Fibroblast of lung (primary cell): Measurements from ENCODE around the gene SLC22A5. TPM values are rescaled to one million over a fixed set of nuclear protein-coding genes. Genes with fewer than 3 reads are reported as not detected.

Experiments
- DNase-seq, 2 donors: peaks; one replicate each; pipeline versions ENCODE4 v3.0.0 to v3.0.0-alpha.2; 2010; ENCODE audit warnings: low read depth in 2 of 2
- H2AFZ ChIP-seq: 2 replicates; pipeline ENCODE4 v1.5.1; 2012; ENCODE audit warnings: low read length, control low read depth, inconsistent platforms
- H3K27ac ChIP-seq: 2 replicates; pipeline ENCODE4 v1.5.1; 2011; ENCODE audit warnings: low read length, control low read depth; ENCODE audit not compliant: insufficient read depth
- H3K27me3 ChIP-seq: 2 replicates; pipeline ENCODE4 v1.5.1; 2011; ENCODE audit warnings: mild to moderate bottlenecking, low read length; ENCODE audit not compliant: control insufficient read depth, insufficient read depth
- H3K36me3 ChIP-seq: 2 replicates; pipeline ENCODE4 v1.5.1; 2011; ENCODE audit warnings: low read length; ENCODE audit not compliant: control insufficient read depth, insufficient read depth
- H3K4me1 ChIP-seq: 2 replicates; pipeline ENCODE4 v1.5.1; 2011; ENCODE audit warnings: low read length; ENCODE audit not compliant: control insufficient read depth, insufficient read depth; ENCODE audit errors: extremely low read depth
- H3K4me2 ChIP-seq: 2 replicates; pipeline ENCODE4 v1.5.1; 2011; ENCODE audit warnings: low read length, control low read depth; ENCODE audit not compliant: insufficient read depth; ENCODE audit errors: extremely low read depth
- H3K4me3 ChIP-seq, 4 experiments: fragments of 200-600 bp in 1 of 4; sonication (generic) in 1 of 4; replicated peaks in 1 of 4; 2 replicates each; pipeline ENCODE4 v1.5.1; 2011 to 2016; ENCODE audit warnings: low read length in 4 of 4, low read depth in 3 of 4, mild to moderate bottlenecking in 3 of 4, control low read depth in 2 of 4, inconsistent platforms in 1 of 4, mixed read lengths in 1 of 4; ENCODE audit not compliant: insufficient read depth in 1 of 4; ENCODE audit errors: control extremely low read depth in 1 of 4
- H3K79me2 ChIP-seq: 2 replicates; pipeline ENCODE4 v1.5.1; 2012; ENCODE audit warnings: mild to moderate bottlenecking, low read length, inconsistent platforms; ENCODE audit not compliant: control insufficient read depth, insufficient read depth
- H3K9ac ChIP-seq: 2 replicates; pipeline ENCODE4 v1.5.1; 2011; ENCODE audit warnings: mild to moderate bottlenecking, low read length, control low read depth; ENCODE audit not compliant: insufficient read depth
- H3K9me3 ChIP-seq: 2 replicates; pipeline ENCODE4 v1.5.1; 2012; ENCODE audit warnings: low read depth, low read length; ENCODE audit not compliant: control insufficient read depth, insufficient read depth
- H4K20me1 ChIP-seq: 2 replicates; pipeline ENCODE4 v1.5.1; 2011; ENCODE audit warnings: low read length; ENCODE audit not compliant: control insufficient read depth, insufficient read depth; ENCODE audit errors: extremely low read depth
- CTCF ChIP-seq, 2 donors: IDR thresholded peaks in 1 of 2; conservative IDR thresholded peaks in 1 of 2; 1 replicate in 1 of 2; 2 replicates in 1 of 2; pipeline ENCODE4 v1.5.1; 2011 to 2012; ENCODE audit warnings: low read length in 2 of 2, control low read depth in 1 of 2, inconsistent platforms in 1 of 2, low read depth in 1 of 2, mild to moderate bottlenecking in 1 of 2
- EZH2 ChIP-seq: IDR thresholded peaks from 2 replicates; pipeline ENCODE4 v1.5.1; 2012; ENCODE audit warnings: low read length, control low read depth, mild to moderate bottlenecking; ENCODE audit errors: missing control alignments
- polyA plus RNA-seq, 2 donors: library from polyadenylated mRNA; depleted of rRNA in 1 of 2; stranded (reverse) in 1 of 2; unstranded in 1 of 2; fragments of >200 nt; gene quantifications; 2 replicates each; pipeline ENCODE4 v1.2.1, GENCODE V29; 2011 to 2012; ENCODE audit warnings: missing spikeins in 1 of 2
- total RNA-seq: library from RNA; depleted of rRNA; stranded (reverse); fragments of >200 nt; gene quantifications from 2 replicates; pipeline ENCODE4 v1.2.1, GENCODE V29; 2014

Gene SLC22A5
- total and polyA plus RNA-seq, 2 donors (not counting 1 experiment from before 2014, with no cell fraction given) = 3.4 to 8.8 TPM

GRCh38 chr5:132384506-132385050 lies 15.1 kb downstream of the SLC22A5 start:
- Histone ChIP-seq H3K4me2 (no peak overlapping the region), H3K9ac (no peak overlapping the region), H3K27me3 (no peaks in the 10 kb centered on the region), H3K9me3 (no peaks in the 10 kb centered on the region), H3K4me1 (peaks cover 26% of the 10 kb centered on the region), H3K79me2 (no peaks in the 10 kb centered on the region), H4K20me1 (no peaks in the 10 kb centered on the region), H3K27ac (no peak overlapping the region), H3K36me3 (no peaks in the 10 kb centered on the region), H2AFZ (no peak overlapping the region), H3K4me3 (no peak overlapping the region)
- TF ChIP-seq CTCF (conservative IDR thresholded peaks at IDR 0.05 in 1 of 2, IDR thresholded peaks at IDR 0.05 in 1 of 2; ENCODE audit: low read depth in 1 of 2, low read length in 2 of 2) (no peak), EZH2 (no peak)
- no peak for DNase-seq

GRCh38 chr5:132385326-132386105 lies 16.0 kb downstream of the SLC22A5 start:
- DNase-seq = peak; percentile 40 to 71
- Histone ChIP-seq H3K9me3 (no peaks in the 10 kb centered on the region), H2AFZ (peak overlapping the region; percentile 22), H3K79me2 (no peaks in the 10 kb centered on the region), H3K36me3 (no peaks in the 10 kb centered on the region), H3K27ac (peak overlapping the region; percentile 32), H4K20me1 (no peaks in the 10 kb centered on the region), H3K9ac (no peak overlapping the region), H3K27me3 (no peaks in the 10 kb centered on the region), H3K4me2 (no peak overlapping the region), H3K4me3 (no peak overlapping the region), H3K4me1 (peaks cover 34% of the 10 kb centered on the region)
- TF ChIP-seq EZH2 (no peak), CTCF (conservative IDR thresholded peaks at IDR 0.05 in 1 of 2, IDR thresholded peaks at IDR 0.05 in 1 of 2; ENCODE audit: low read depth in 1 of 2, low read length in 2 of 2) (peak; percentile 75 to 77)

GRCh38 chr5:132386644-132387286 lies 17.3 kb downstream of the SLC22A5 start:
- H2AFZ ChIP-seq = no peak overlapping the region

More at GRCh38 chr5:132386644-132387286, 17.3 kb downstream of the SLC22A5 start:
- peaks cover 36% of the 10 kb centered on the region for H3K4me1 ChIP-seq
- no peaks in the 10 kb centered on the region for H3K27me3 ChIP-seq
- H3K79me2 ChIP-seq = no peaks in the 10 kb centered on the region
- DNase-seq = peak; percentile 62 to 77
- TF ChIP-seq EZH2 = no peak
- peak; percentile 80 to 88 for TF ChIP-seq CTCF (conservative IDR thresholded peaks at IDR 0.05 in 1 of 2, IDR thresholded peaks at IDR 0.05 in 1 of 2; ENCODE audit: low read depth in 1 of 2, low read length in 2 of 2)
- H3K4me3 ChIP-seq = no peak overlapping the region
- H3K36me3 ChIP-seq = no peaks in the 10 kb centered on the region
- H3K9ac ChIP-seq = no peak overlapping the region
- peak overlapping the region; percentile 81 for H3K27ac ChIP-seq
- no peaks in the 10 kb centered on the region for H3K9me3 ChIP-seq
- no peaks in the 10 kb centered on the region for H4K20me1 ChIP-seq
- H3K4me2 ChIP-seq = peak overlapping the region; percentile 33
